Dermis blood vessel endothelial cell (primary cell): Measurements from ENCODE around the gene BGN. TPM values are rescaled to one million over a fixed set of nuclear protein-coding genes. Genes with fewer than 3 reads are reported as not detected.
A peak's percentile ranks its signal among the peaks of the same experiment; 100 is the strongest.

Experiments
- DNase-seq: peaks from one replicate; pipeline ENCODE4 v3.0.0; 2010
- total RNA-seq: library from RNA; depleted of rRNA; stranded (reverse); fragments of >200 nt; gene quantifications from 2 replicates; pipeline ENCODE4 v1.2.3, GENCODE V29; 2014

BGN gene
- total RNA-seq, 1 donor from 2014 or later, result 27.4 TPM

DNA sequence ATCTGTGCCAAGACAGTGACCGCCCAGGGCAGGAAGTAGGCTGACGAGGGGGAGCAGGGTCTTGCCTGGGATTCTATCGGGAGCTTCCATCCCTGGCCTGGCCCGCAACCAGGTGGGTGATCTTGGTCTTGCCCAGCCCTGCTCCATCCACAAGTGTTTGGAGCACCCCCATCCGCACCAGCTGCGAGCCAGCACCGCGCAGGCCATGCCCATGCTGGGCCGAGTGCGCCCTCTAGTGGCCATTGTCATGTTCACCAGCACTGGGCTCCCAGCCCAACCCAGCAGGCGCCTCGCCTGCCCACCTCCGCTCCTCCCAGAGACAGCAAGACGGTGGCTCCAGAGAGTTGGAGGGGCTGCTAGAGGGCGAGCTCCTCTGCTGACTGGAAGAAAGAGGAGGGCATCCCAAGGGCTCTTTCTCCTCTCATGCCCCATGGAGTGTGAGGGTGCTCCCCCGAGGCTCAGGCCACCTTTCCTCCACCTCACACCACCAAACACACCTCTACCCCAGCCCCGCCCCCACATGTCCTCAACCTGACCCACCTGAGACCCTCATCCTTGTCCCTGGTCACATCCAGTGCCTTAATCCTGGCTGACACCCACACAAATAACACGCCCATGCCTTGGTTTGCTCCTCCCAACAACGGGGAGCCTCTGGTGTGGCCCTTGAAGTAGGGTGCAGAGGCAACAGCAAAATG lies 12.9 kb downstream of the BGN start:
- DNase-seq, result peak; percentile 80

DNA sequence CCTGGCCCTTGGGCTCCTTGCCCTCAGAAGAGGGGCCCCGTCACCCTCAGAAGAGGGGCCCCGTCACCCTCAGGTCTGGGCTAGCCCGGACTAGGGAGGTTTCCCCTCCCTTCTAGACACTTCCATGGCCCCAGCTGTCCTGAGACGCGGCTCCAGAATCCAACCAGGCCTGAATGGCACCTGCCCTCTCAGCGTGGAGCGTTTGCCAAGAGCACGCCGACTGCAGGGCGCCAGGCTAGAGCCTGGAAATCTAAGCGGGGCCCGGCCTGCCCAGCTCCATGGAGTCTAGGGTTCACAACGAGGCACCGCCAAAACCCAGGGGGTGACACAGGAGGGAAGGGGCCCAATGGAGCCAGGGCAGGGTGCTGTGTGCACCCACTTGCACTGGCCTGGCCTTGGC lies 14.8 kb downstream of the BGN start:
- no peak for DNase-seq

DNA sequence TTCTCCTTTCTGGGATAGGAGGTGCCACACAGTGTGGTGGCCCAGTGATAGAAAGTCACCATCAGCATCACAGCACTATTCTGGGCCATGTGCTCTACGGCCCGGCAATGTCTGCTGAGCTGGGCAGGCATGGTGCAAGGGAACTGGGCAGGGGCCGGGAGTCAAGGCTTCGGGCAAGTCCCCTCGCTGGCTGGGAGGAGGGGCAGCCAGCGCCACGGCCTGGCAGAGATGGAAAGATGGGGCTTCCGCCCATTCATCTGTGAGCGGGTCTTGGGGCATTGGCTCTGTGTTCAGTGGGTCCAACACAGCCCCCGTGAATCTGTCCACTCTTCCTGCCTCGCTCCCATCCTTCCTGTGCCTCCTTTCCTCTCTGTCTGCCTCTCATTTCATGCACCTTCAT lies 15.6 kb downstream of the BGN start:
- DNase-seq, result no peak

DNA sequence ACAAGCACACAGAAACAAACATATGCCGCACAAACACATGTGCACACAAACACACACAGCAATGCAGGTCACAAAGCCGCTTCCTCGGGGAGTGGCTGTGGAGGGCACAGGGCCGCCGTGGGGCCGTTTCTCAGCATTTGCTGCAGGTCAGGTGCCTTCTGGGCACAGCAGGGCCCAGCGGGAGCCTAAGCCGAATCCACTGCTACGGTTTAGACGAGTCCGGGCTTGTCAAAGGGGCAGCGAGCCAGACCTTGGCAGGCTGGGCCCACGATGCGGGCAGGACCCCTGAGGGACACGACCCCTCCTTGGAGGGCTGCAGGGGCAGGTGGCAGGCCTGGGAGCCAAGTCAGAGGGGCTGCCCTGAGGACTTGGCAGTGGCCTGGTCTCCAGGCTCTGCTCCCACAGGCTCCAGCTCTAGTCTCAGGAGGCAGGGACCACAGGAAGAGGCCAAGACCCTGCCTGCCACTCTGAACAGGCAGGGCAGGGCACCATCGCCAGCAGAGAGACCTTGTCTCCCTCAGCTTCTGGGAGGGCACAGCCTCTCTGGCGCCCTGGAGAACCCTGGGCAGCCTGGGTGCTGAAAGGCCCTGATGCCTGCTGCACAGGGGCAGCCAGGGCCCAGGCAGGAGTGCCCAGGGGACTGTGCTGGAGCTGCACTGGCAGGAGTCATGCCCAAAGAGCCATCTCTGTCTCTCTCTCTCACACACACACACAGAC lies 17.2 kb downstream of the BGN start:
- no peak for DNase-seq

DNA sequence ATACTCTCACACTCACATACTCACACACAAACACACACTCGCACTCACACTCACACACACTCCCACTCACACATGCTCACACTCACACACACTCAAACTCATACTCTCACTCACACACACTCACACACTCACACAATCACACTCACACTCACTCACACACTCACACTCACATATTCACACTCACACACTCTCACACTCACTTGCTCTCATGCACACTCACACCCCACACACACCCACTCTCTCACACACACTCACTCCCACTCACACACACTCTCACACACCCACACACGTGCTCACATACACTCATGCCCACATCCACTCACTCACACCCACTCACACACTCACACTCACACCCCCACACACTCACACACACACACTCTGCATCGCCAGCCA lies 17.7 kb downstream of the BGN start:
- DNase-seq, result no peak

DNA sequence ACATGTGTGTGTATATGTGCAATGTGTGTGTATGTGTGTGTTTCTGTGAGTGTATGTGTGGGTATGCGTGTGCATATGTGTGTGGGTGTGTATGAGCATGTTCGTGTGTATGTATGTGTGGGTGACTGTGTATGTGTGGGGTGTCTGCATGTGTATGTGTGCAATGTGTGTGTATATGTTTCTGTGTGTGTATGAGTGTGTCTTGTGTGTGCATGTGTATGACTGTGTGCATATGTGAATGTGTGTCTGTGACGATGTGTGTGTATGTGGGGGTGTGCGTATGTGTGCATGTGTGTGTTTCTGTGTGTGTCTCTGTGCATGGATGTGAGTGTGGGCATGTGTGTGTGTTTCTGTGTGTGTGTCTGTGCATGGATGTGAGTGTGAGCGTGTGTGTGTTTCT lies 18.5 kb downstream of the BGN start:
- DNase-seq, result no peak

DNA sequence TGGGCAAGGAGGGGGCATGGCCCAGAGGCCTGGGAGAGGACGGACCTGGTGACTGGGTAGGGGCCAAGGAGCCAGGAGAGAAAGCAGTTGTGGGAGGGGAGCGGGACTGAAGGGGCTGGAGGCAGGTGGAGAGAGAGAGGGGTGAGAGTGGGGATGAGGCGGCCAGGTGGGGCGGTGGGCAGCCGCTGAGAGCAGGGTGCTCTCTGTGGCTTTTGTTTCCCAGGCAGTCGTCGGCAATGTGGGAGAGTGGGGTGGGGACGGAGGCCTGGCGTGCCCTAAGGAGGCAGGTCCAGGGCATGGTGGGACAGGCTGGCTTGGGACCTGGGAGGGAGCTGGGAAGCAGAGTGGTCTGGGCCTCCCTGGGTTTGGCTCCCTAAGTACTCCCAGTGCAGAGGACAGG lies 19.5 kb downstream of the BGN start:
- no peak for DNase-seq

DNA sequence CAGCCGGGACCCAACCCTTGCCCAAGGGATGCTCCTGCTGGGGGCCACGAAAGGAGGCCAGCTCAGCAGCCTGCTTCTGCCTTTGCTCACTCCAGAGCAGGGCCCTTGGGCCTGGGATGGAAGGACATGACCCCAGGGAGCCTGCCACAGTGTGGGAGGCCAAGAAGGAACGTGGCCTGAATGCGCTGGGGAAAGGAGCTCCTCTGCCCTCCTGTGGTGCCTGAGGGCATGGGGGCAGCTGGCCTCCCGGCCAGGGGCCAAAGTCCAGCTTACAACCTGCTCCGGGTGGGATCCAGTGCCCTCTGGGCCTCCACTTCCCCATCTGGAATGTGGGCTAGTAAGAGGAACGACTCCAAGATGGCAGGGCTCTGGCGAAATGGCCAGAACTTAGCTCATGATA lies 20.7 kb downstream of the BGN start:
- no peak for DNase-seq

DNA sequence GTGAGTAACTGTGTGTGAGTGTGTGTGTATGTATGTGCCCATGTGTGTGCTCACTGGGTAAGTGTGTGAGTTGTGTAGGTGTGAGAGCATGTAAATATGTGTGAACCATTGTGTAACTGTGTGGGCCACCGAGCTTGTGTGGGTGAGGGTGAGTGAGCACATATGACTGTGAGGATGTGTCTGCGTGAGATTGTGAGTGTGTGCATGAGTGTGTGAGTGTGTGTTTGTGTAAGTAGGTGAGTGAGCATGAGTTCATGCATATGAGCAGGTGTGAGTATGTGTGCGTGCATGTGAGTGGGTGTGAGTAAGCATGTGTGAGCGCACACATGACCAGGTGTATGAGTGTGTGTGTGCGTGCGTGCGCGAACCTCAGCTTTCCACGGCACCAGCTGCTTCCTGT lies 21.3 kb downstream of the BGN start:
- peak; percentile 30 for DNase-seq

DNA sequence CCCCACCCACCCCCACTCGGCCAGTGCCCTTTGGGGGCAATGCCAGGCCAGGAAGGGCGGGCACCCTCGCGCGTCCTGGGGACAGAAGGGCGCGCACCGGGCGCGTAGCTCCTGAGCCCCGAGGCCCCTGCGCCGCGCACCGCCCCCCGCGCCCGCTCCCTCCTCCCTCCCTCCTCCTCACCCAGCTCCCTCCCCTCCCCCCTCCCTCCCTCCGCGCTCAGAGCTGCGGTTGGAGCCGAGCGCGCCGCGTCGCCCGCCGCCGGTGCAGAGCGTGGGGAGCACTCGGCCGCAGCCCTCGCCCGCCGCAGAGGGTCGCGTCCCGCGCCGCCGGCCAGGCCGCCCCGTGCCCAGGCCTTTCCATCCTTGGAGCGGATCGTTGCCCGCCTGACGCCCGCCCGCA lies 22.6 kb downstream of the BGN start, which contains the start of gene ATP2B3:
Gene ATP2B3 (plus strand): TSS at position 220 of the 400 bp plus-strand sequence. CDS start 18,606 bp downstream, outside the sequence.
- DNase-seq, result no peak

DNA sequence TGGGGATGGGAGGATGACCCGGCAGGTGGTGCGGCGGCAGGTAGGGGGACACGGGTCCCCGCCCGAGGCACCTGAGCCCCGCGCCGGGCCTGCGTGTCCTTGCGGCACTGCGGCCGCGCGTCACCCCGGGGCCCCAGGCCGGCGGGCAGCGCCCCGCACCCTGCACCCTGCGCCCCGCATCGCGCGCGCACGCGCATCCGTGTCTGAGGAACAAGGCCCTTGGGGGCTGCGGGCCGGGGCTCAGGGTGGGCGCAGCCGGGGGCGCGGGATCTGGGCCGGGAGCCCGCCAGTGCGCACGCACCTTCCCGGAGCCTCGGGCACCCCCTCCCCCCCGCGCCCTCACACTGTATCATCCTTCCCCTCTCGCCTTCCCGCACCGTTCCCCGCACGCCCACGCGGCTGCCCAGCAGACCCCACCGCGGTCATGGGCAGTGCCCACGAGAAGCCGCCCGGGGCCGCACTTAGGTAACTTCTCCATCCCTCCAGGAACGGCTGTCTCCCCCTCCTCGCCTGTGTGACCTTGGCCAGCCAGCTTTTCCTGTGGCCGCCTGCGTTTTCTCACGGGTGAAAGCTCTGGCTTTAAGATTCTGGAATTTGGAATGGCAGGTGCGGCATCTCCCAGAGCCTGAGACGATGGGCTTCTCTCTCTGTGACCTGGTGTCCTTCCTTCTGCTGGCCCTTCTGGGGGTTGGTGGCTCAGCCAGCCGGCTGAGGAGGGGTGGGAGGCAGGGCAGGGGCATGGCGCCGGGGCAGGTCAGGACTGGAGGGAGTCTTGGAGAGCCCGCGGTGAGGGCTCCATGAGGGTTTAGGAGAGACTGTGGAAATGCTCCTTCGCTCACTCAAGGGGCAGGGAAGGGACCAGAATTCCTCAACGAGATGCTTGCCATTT lies 23.4 kb downstream of the BGN start:
- no peak for DNase-seq

DNA sequence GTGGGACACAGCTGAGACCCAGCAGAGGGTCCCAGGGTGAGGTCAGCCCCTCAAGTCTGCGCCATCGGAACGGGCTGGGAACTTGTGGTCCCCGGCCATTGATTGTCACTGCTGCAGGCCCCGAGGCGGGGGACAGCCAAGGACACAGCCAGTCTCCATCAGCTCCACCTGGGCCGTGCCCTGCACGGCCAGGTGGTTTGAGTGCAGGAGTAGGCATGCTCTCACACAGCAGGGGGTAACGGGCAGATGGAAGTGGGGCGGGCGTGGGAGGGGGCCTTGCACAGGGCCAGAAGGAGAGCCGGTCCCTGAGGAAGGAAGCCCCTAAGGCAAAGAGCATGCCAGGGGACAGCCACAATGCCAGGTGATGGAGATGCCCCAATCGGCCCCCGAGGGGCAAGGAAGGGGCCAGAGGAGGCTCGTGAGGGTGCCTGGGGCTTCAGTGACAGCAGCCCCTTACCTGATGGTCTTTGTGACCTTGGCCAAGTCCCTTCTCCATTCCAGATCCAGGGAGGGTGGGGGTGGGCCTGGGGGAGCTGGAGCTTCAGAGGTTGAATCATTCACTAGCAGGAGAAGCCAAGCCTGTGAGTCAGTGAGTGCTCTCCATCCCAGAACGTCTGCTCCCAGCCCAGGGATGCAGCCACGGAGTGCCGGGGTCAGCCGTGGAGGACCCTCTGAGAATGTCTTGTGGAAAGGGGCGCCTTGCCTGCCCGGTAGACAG lies 24.9 kb downstream of the BGN start:
- no peak for DNase-seq

DNA sequence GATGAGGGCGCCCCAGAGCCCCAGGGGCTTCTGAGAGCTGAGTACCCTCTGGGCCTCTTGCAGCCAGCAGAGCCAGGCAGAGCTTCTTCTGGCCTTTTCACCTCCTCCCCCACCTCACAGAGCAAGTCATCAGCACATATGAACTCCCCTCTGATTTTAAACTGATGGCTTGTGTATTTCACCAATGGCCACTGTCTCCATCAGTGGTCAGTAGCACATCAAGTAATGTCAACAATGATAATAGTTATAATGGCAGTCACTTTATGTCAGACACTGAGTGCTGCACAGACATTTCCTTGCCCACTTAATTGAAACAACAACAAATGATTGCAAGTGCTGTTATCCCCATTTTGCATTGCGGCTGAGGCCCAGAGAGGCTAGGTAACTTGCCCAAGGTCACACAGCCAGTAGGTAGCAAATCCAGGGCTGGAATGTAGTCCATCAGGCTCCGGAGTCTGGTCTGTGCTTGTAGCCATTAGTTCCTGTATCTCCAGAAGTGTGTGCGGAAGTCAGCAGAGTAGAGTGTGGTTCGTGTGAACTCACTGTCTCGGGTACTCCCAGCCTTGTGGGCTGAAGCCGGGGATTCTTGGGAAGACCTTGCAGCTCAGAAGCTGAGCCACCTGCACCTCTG lies 25.6 kb downstream of the BGN start:
- no peak for DNase-seq

DNA sequence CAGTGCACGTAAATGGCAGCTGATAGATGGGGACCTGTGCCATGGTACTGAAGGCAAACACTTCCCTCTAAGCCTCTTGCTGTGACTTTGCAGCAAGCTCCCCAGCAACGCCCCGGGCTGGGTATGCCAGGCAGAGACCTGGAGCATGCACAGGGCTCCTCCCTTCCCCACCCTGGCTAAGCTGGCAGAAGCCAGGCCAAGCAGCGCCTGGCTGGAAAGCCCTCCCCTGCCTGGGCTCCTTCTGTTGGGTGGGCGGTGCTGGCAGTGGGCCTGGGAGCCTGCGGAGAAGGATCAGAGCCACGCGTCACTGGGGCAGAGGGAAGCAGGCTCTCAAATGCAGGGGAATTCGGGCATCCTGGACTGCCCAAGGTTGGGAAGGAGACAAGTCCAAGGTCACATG lies 26.3 kb downstream of the BGN start:
- DNase-seq, result no peak

DNA sequence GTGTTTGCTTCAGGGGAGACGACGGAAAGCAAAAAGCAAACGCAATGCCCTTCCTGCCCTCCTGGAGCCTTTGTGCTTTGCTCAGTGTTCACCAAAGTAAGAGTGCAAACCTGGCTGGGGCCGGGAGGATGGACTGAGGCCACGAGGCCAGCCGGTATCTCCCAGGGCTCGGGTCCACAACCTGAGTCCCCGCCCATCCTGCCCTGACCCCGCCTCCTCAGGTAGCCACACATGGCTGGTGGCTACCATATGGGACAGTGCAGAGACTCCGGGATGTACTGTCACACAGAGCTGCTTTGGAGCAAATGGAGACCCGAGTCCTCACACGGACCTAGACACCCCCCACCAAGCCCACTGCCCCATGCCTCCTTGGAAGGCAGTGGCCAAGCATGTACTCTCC lies 27.5 kb downstream of the BGN start:
- DNase-seq, result no peak

DNA sequence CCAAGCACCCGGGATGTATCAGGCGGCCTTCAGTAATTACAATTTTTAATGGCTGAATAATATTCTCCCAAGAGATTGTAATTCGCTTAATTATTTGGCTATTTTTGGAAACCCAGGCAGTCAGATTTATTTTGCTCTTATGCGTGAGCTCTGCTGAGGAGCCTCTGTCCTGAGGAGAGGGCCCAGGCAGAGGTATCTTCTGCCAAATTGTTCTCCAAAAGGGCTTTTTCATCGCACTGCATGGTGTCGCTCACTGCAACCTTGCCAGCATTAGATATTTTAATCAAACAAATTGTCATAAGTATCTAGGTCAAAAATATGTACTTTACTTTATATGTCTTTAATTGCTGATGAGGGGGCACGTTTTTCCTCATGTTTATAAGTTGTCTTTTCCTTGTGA lies 28.5 kb downstream of the BGN start:
- DNase-seq, result no peak

DNA sequence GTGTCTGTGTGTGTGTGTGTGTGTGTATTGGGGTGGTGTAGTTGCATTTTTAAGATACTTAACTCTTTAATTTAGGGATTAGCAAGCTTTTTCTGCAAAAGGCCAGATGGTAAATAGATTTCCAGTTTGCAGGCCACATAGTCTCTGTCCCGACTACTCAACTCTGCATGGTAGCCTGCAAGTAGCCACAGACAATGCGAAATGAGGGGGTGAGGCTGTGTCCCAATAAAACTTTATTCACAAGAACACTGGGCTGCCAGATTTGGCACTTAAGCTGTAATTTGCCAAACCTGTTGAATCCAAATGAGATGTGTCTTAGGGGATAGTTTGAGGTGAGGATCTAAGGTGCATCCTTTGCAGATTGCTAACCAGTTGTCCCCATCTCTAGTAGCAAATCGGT lies 29.5 kb downstream of the BGN start:
- no peak for DNase-seq

DNA sequence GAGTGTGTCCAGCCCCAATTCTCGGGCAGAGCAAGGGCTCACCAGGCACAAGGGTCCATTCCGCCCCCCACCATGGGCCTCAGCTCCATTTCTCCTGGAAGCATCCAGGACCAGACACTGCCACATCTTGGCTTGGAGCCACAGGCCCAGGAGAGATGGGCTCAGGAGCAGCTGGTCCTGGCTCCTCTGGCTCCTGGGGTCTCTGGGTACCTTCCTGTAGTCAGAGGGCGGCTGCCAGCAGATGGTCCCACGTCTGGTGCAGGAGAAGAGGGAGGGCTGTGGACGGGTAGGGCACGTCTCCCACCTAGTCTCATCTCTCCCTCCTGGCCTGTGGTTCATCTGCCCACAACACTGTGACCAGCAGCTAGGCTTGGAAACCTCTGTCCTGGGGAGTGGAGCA lies 30.7 kb downstream of the BGN start:
- no peak for DNase-seq

DNA sequence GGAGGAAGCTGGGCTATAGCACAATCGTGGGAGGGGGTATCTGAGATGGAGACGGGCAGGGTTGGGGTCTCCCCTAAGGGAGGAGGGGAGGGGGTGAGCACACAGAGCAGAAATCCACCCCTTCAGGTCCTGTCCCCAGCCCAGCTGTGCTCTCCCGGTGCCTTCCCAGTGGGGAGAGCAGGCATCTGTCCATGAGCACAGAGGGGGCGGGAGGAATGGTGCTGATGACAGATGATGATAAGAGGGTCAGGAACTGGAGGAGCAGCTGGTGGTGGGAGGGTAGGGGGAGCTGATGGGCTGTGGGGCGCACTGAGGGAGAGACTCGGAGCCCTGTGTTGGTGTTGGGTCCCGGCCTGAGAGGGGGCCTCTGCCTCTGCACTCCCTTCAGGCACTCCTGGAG lies 31.3 kb downstream of the BGN start:
- DNase-seq, result no peak

DNA sequence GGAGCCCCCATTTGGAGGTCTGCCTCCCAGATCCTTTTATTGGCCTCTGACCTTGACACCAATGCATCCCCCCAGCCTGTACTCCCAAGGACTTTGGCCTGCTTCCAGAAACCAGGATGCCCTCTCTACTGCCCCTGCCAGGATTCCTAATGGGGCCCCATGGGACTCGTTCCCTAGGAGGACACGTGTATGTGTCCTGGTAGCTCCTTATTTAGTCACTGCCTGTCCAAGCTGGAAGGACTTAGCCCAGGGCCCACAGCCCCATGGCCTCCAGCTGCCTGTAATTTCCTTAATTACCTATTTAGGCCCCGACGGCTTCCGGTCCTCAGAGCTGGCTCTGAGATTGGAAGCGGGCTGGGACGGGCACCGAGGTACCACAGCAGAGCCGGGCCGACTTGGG lies 32.0 kb downstream of the BGN start:
- no peak for DNase-seq

DNA sequence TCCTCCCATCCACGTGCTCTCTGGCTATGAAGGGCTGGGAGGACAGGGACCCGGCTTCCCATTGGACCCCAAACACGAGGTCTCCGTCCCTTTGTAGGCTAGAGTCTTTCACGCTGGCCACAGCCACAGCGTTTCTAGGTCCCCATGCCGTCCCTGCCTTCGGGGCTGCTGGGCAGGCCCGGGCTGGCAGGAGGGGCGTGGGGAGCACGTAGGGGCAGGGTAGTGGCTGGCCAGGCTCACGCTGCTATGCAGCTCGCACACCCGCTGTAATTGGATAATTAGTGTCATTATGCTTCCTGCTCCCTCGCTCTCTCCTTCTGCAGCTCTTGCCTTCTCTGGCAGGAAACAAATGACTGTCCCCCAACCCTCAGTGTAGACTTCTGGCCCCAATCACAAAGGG lies 32.4 kb downstream of the BGN start:
- DNase-seq, result no peak

DNA sequence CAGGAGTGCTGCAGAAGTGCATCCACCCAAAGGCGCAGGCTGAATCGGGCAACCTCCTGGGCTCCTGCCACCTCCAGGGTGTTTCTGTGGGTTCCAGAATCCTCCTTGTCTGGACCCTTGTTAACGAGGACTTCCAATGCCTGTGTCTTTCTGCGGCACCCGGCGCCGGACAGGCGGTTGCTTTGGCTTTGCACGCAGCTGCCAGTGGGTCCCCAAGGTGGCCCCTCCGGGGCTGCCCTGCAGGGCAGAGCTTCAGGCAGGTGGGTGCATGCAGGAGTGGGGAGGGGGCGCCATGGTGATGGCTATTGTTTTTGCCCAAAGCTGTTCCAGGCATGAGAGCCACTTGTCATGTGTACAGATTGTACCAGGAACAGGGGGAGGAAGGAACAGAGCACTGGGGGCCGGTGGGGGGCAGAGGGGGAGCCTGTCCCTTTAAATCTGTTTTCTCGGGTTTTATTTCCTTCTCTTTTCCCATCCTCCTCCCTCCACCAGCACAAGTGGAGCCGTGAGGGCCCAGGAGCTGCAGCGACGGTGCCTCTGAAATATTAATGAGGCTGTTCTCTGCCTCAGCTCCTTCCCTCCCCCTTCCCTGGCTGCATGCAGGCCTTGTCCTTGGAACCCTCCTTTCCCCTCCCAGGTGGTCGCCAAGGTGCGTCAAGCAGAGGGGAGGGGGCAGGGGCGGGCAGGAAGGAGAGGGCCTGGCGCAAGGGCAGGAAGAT lies 35.8 kb downstream of the BGN start:
- DNase-seq, result no peak
